Measurements from ENCODE around the gene CTDSP2.
"Not testable (repeated sequence)": the region's sequence is repeated elsewhere in the genome, so short reads cannot be mapped to it uniquely, and the experiment has no call there.

CTDSP2 gene

GRCh38 chr12:57866308-57867019, 19.9 kb upstream of the CTDSP2 start:
- TF ChIP-seq CTCF (IDR thresholded peaks at IDR 0.05) (no peak), ZFX (IDR thresholded peaks at IDR 0.05; ENCODE audit: borderline replicate concordance) (no peak)
- no peak overlapping the region for H3K27ac ChIP-seq

- peak overlapping the region; percentile 55 for H3K27ac ChIP-seq
- TF ChIP-seq CTCF (IDR thresholded peaks at IDR 0.05) = no peak
- no peak for TF ChIP-seq ZFX (IDR thresholded peaks at IDR 0.05; ENCODE audit: borderline replicate concordance)
Measured at GRCh38 chr12:57865084-57865751, 18.7 kb upstream of the CTDSP2 start.

GRCh38 chr12:57864442-57865083, 18.0 kb upstream of the CTDSP2 start:
- H3K27ac ChIP-seq = peak overlapping the region; percentile 55
- TF ChIP-seq ZFX (IDR thresholded peaks at IDR 0.05; ENCODE audit: borderline replicate concordance) (no peak), CTCF (IDR thresholded peaks at IDR 0.05) (no peak)

GRCh38 chr12:57863676-57864075, 17.1 kb upstream of the CTDSP2 start:
- TF ChIP-seq ZFX (IDR thresholded peaks at IDR 0.05; ENCODE audit: borderline replicate concordance) (no peak), CTCF (IDR thresholded peaks at IDR 0.05) (no peak)
- no peak overlapping the region for H3K27ac ChIP-seq

GRCh38 chr12:57861967-57862366, 15.4 kb upstream of the CTDSP2 start:
- no peak overlapping the region for H3K27ac ChIP-seq
- TF ChIP-seq CTCF (IDR thresholded peaks at IDR 0.05) = no peak
- TF ChIP-seq ZFX (IDR thresholded peaks at IDR 0.05; ENCODE audit: borderline replicate concordance) = no peak

GRCh38 chr12:57860883-57861282, 14.4 kb upstream of the CTDSP2 start:
- H3K27ac ChIP-seq = not testable (repeated sequence)

GRCh38 chr12:57859121-57859520, 12.6 kb upstream of the CTDSP2 start:
- H3K27ac ChIP-seq = no peak overlapping the region
- TF ChIP-seq ZFX (IDR thresholded peaks at IDR 0.05; ENCODE audit: borderline replicate concordance) (no peak), CTCF (IDR thresholded peaks at IDR 0.05) (no peak)

- not testable (repeated sequence) for H3K27ac ChIP-seq
Measured at GRCh38 chr12:57858123-57858522, 11.6 kb upstream of the CTDSP2 start.

Data from 22Rv1 (cell line).